ENCODE results near the gene LCN9. TPM values are rescaled to one million over a fixed set of nuclear protein-coding genes. Genes with fewer than 3 reads are reported as not detected.

Gene LCN9
- total and polyA plus RNA-seq, 2 of the 13 experiments (the other 11 are each of a cell fraction or from before 2014, with no cell fraction given), result not detected

- H3K27ac ChIP-seq (ENCODE audit: extremely low read length, insufficient read depth, low read length), result no peak overlapping the region
Observed at GRCh38 chr9:135661816-135662560, 1.1 kb upstream of the LCN9 start.

More at GRCh38 chr9:135661816-135662560, 1.1 kb upstream of the LCN9 start:
- in situ Hi-C loops (cut with HindIII; ENCODE audit: extremely low pct_ligation_motif_present, low pct_unique_long_range_greater_than_20kb) (no loop called here), intact Hi-C loops (cut with micrococcal nuclease; ENCODE audit: unreplicated experiment) (no loop called here)
- no peak for DNase-seq (ENCODE audit: low spot score)
- ChIA-PET POLR2A (no interaction called here), CTCF (ENCODE audit: low intra/inter-chr PET ratio, low total read pairs) (no interaction called here)
- TF ChIP-seq TAF15 (IDR thresholded peaks at IDR 0.05; ENCODE audit: low read depth, low read length, poor library complexity, severe bottlenecking), result no peak
- TF ChIP-seq ZNF354B (CRISPR knock-in tag; IDR thresholded peaks at IDR 0.05), result no peak
- TF ChIP-seq PHF5A (CRISPR knock-in tag; IDR thresholded peaks at IDR 0.05; ENCODE audit: low read depth, unreplicated experiment), result no peak
- no peak for TF ChIP-seq ZNF160 (CRISPR knock-in tag; IDR thresholded peaks at IDR 0.05)
- no peak for TF ChIP-seq SMAD9 (CRISPR knock-in tag; IDR thresholded peaks at IDR 0.05)
- no peak for TF ChIP-seq ZNF335 (CRISPR knock-in tag; IDR thresholded peaks at IDR 0.05)
- TF ChIP-seq PRDM10 (CRISPR knock-in tag; IDR thresholded peaks at IDR 0.05; ENCODE audit: low read depth), result no peak
- no peak for TF ChIP-seq ZNF740 (CRISPR knock-in tag; IDR thresholded peaks at IDR 0.05)
- TF ChIP-seq TOPORS (CRISPR knock-in tag; IDR thresholded peaks at IDR 0.05), result no peak
- H3K4me1 ChIP-seq (ENCODE audit: insufficient read depth, low read length), result 0 out of 2 replicates have a peak, but pooled peaks cover 5% of the 10 kb centered on the region
- H3K9ac ChIP-seq (ENCODE audit: insufficient read depth, low read depth, low read length), result no peak overlapping the region
- H4K20me1 ChIP-seq (ENCODE audit: insufficient read depth, low read length), result 0 out of 2 replicates have a peak, but pooled peaks cover 2% of the 10 kb centered on the region
- no peak overlapping the region for H3K4me2 ChIP-seq (ENCODE audit: low read depth, low read length)
- no peaks in the 10 kb centered on the region for H3K9me3 ChIP-seq (ENCODE audit: low read length)
- 40% methylated on average over 19 of the region's 19 CpGs for WGBS (ENCODE audit: low lambda C conversion rate)
- no peak overlapping the region for H2AFZ ChIP-seq (ENCODE audit: low read length)
- FAIRE-seq, result no peak
- H3K4me3 ChIP-seq (replicated peaks in 1 of 3; ENCODE audit: insufficient read depth in 1 of 3, low read depth in 2 of 3, low read length in 3 of 3), result no peak overlapping the region
- H3K36me3 ChIP-seq (replicated peaks in 1 of 2; ENCODE audit: control insufficient read depth in 1 of 2, insufficient read depth in 2 of 2, low read length in 2 of 2), result no peaks in the 10 kb centered on the region
- no peaks in the 10 kb centered on the region for H3K79me2 ChIP-seq (ENCODE audit: insufficient read depth, low read length)
- no peak for ATAC-seq
- no TSS peak for BruUV-seq (replicated peaks)
- H3K27me3 ChIP-seq (ENCODE audit: control insufficient read depth in 1 of 2, insufficient read depth in 2 of 2, low read length in 2 of 2), result peaks cover 12 to 66% of the 10 kb centered on the region in 2 experiments
